Choroid plexus epithelial cell (primary cell): ENCODE data around the gene TMEM30A.

Experiments
- DNase-seq: peaks from one replicate; pipeline ENCODE4 v3.0.0-alpha.2; 2010; ENCODE audit warnings: low read depth
- H3K4me3 ChIP-seq: 2 replicates; pipeline ENCODE4 v1.5.1; 2011; ENCODE audit warnings: low read depth, mild to moderate bottlenecking, control low read depth, low read length, moderate library complexity
- TF ChIP-seq, protein P1 (sequence below): conservative IDR thresholded peaks from 2 replicates; pipeline ENCODE4 v1.5.1; 2011; ENCODE audit warnings: low read depth, mild to moderate bottlenecking, control low read depth, inconsistent platforms, low read length, moderate library complexity

TMEM30A gene

DNA sequence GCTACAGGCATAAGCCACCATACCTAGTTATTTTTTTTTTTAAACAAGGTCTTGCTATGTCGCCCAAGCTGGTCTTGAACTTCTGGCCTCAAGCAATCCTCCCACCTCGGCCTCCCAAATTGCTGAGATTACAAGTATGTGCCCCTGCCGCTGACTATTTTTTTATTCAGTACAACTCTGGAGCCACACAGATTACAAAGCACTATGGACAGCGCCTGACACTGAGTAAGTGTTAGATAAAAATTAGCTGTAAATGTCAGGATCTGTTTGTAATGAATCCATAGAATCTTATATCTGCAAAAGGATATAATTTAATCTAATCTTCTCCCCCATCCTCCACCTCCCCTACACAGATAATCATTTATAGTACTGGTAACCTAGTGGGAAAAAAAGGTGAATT lies 63.5 kb downstream of the TMEM30A start:
- no peak for DNase-seq
- H3K4me3 ChIP-seq, result no peak overlapping the region
- TF ChIP-seq, protein P1, sequence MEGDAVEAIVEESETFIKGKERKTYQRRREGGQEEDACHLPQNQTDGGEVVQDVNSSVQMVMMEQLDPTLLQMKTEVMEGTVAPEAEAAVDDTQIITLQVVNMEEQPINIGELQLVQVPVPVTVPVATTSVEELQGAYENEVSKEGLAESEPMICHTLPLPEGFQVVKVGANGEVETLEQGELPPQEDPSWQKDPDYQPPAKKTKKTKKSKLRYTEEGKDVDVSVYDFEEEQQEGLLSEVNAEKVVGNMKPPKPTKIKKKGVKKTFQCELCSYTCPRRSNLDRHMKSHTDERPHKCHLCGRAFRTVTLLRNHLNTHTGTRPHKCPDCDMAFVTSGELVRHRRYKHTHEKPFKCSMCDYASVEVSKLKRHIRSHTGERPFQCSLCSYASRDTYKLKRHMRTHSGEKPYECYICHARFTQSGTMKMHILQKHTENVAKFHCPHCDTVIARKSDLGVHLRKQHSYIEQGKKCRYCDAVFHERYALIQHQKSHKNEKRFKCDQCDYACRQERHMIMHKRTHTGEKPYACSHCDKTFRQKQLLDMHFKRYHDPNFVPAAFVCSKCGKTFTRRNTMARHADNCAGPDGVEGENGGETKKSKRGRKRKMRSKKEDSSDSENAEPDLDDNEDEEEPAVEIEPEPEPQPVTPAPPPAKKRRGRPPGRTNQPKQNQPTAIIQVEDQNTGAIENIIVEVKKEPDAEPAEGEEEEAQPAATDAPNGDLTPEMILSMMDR, result no peak

DNA sequence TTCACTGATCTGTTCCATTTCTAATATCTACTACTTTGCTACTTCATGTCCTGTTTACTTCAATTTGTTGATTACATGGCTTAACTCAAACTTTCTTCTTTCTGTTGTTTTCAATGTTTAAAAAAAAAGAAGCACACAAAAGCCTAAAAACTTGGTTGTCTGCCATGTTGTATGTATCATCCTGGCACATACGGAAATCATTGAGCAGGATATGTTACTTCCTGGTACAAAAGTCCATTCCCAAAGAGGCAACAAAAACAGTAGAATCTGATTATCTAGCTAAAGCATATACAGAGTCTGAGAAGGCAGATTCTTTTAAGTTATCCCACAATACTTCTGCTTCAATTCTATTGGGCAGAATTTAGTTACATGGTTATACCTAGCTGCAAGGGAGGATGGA lies 64.2 kb downstream of the TMEM30A start:
- no peak for DNase-seq
- no peak overlapping the region for H3K4me3 ChIP-seq
- TF ChIP-seq, protein P1, result no peak

DNA sequence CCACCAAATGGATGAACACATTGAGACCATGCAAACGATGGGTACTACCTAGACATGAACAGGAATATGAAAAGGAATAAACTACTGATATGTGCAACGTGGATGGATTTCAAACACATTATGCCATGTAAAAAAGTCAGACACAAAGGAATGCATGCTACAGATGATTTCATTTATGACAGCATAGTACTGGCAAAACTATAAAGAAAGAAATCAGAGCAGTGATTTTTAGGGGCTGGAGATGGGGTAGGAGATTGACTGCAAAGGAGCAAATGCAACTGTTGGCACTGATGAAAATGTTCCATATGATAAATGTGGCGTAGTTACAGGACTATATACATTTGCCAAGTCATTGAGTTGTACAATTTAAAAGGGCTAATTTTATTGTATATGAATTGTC lies 65.3 kb downstream of the TMEM30A start:
- no peak for DNase-seq
- TF ChIP-seq, protein P1, result no peak
- H3K4me3 ChIP-seq, result no peak overlapping the region

DNA sequence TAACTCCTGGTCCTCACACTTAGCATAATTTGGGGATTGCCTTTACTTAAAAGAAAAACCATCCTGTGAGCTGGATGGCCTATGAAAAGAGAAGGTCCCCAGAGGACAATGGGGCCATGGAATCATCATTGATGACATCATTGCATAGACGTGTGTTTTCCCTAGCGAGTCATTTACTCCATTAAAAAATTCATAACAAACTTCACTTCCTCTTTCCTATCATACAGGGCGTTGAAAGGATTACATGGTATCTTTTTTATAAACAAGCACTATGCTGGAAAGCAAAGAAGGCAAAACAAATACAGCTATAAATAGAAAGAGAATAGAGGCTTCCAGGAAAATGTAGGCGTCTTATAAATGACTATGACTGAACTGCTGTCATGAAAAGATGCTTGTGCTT lies 67.4 kb downstream of the TMEM30A start:
- H3K4me3 ChIP-seq, result no peak overlapping the region
- TF ChIP-seq, protein P1, result no peak
- peak; percentile 67 for DNase-seq

DNA sequence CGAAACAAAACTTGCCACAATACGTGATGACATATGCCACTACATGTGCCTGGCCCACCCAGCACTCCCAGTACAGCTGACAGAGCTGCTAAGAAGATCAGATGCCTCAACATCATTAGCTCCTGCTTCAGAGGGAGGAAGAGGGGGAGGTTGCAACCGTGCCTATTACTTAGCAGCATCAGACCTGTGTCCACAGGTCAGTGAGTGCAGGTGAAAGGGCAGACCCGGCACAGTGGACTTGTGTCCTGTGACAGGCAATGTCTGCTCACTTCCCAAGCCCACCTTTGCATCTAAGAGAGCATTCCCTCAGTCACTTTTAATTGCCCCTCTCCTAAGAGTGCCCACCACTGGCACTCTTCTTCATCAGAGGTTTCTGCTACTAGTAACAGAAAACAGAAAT lies 69.3 kb downstream of the TMEM30A start:
- H3K4me3 ChIP-seq, result no peak overlapping the region
- DNase-seq, result no peak
- TF ChIP-seq, protein P1, result no peak

DNA sequence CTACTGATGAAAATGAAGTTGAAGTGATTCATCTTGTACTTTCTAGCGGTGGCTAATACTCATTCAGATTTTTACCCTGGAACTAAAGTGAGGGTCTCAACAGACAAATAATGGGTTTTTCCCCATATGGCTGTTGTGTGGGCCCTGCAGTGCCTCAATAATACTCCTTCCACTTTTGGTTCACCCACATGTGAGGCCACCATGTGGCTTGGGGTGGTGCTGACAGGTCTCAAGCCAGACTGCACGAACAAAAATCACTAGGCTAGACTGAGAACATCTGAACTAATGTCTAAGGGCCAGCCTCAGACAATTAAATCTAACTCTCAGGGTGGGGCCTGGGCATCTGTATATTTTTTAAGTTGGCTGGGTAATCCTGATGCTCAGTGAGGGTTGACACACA lies 70.9 kb downstream of the TMEM30A start:
- no peak overlapping the region for H3K4me3 ChIP-seq
- no peak for DNase-seq
- TF ChIP-seq, protein P1, result peak; percentile 16

DNA sequence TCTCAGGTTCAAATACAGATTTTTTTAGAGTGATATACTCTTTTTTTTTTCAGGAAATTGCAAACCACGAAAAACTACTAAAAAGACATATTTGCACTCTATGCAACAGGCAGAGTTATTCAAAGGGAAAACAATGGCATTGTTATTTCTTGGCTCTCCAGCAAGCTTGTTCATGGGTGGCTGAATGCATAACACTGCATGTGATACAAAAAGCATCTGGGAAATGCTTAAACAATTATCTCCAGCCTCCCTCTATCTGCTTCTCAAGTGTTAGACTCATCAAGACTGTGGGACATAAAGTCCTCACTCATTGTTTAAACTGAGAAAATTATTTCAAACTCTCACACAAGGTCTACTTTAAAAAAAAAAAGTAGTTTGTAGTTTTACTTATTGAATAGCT lies 71.5 kb downstream of the TMEM30A start:
- TF ChIP-seq, protein P1, result no peak
- H3K4me3 ChIP-seq, result no peak overlapping the region
- no peak for DNase-seq
